Skin of body (tissue), 2 donors: ENCODE measurements around the gene ILDR1. TPM values are rescaled to one million over a fixed set of nuclear protein-coding genes. Genes with fewer than 3 reads are reported as not detected.
"Not testable (repeated sequence)": the region's sequence is repeated elsewhere in the genome, so short reads cannot be mapped to it uniquely, and the experiment has no call there.

Experiments
- DNase-seq: peaks from one replicate; lab custom pipeline; 2025; lab: John Stamatoyannopoulos, UW
- total RNA-seq: library from RNA; depleted of rRNA; stranded (reverse); fragments of >200 nt; gene quantifications from one replicate; pipeline ENCODE4 v1.2.3, GENCODE V29; 2014

The ILDR1 gene
- total RNA-seq, result 0.49 TPM

DNA sequence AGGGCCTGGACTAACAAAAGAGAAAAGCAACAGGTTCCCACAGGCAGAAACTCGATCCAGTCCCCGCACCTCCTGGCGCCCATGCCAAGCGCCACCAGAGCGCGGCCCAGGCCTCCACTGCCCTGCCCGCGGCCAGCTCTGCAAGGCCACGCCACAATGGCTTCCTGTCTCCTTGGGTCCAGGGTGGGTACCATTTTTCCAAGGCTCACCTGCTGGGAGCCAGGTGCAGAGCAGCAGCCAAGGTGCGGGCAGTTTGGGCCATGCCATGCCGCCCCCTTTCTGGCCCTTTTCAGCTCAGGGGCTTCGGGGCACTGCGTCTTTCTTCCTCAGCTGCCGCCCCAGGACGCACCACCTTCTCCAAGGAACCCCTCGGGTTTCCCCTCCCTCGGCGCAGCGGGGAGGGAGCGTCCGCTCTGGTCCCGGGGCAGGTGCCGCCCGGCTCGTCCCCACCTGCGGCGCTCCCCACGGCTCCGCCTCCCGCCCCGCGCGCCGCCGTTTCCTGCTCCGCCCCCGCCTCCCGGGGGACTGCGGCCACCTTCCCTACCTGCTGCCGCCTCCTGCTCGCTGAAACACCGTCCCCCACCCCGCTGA is at the start of gene ILDR1:
TSS of gene ILDR1 (minus strand) at position 437 of the 591 bp plus-strand sequence. CDS start at position 267, 170 bp downstream.
- DNase-seq, result no peak

DNA sequence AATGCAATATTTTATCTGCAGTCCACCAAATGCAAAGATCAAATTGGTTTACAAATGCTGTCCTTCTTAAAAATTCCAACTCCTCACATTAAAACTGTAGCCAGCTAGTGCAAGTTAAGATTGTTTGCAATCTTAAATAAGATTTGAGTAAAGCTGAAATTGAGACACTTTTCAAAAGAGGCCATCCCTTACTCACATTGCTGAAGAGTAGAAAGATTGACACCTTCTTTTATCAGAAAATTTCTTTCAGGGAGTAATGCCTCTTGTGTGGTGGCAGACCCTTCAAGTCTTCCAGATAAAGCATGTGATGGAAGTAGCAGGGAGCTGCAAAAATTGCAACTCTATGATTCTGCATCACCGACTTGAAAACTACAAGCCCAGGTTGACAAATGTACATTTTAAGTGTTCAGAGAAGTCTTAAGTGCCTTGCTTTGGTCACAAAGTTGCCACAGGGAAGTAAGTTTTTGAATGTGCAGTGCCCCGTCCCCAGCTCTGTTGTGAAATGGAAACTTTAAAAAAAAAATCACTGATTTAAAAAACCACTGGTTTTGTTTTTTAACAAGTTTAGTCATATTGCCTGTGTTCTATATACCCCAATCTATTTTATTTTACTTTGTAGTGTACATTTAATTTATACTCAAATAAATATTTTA is 45.7 kb upstream of the ILDR1 start:
- DNase-seq, result no peak

DNA sequence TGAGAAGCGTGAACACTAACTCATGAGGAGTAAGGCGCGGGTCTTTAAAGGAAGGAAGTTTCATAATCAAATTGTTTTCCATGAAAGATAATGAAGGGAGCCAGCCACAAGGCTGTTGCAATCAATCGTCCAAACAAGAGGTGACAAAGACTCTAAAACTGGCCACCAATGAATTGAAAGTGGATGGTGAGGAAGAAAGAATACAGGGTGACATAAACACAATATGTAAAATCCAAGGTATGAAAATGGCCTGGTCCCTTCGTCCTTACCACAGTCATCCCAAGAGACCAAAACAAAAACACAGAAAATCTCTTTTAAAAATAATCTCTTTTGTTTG is 45.1 kb upstream of the ILDR1 start:
- no peak for DNase-seq

DNA sequence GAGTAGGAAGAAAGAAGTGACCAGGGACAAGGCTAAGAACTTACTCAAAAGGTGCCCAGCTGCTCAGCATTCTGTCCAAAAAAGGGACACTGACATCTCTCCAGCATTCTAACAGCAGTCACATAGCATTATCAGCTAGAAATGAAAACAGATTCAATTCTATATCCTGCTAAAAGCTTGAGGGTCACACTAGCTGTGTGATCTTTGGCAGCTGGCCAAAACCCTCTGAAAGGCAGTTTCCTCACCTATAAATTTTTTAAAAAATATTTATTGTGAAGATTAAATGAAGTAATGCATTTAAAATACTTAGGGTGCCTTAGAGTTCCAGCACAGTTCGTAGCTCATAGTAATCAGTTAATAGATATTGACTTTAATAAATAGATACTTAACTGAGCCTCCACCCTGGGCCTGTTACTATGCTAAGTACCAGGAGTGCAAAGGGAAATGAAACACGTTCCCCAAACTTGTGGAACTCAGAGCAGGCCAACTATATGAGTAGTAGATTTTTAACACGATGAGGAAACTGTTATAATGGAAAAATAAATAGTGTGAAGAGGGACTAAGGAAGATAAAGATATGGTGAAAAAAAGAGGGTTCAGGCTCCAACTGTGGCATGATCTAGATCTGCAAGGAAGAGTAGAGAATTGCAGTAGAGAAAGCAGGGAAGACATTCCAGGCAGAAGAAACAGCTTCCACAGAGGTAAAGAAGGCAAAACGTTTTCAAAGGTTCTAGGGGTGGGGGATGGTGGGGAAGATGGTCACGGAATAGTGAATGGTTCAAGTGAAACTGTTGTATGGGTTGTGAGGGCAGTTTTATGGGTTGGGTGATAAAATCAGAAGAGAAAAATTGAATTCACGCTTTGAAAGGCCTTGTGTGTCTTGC is 44.5 kb upstream of the ILDR1 start:
- DNase-seq, result no peak

DNA sequence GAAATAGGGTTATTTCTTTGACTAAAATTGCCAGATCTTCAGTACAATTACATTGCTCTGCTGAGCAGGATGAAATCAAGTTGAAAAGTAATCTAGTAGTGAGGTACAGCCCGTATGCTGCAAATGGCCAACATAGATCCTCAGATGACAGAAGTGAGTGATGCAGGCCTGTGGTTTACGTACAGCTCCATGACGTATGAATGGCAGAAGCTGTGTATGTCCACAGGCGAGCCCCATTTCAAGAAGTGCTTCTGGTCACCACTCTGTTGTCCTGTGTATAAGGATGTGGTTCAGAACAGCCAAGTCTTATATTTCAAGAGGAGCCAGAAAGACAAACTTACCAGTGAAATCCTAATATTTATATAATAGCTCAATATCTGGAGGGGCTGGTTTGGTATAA is 42.3 kb upstream of the ILDR1 start:
- DNase-seq, result no peak

DNA sequence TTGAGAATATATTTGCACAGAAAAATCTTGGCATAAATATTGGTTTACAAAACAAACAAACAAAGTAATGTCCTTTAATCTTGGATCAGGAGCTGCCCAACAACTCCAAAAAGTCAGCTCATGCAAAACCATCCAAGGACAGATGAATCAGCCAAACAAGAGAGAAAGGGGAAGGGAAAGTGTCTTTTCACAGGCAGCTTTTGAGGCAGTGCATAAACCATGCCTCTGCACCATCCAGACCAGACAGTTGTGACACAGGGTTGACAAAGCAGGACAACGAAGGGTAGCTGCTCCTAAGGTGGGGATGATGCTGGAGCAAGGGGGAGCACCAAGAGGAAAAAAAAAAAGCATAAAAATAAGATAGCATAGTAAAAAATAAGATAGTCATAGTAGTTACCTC is 41.9 kb upstream of the ILDR1 start:
- DNase-seq, result no peak

DNA sequence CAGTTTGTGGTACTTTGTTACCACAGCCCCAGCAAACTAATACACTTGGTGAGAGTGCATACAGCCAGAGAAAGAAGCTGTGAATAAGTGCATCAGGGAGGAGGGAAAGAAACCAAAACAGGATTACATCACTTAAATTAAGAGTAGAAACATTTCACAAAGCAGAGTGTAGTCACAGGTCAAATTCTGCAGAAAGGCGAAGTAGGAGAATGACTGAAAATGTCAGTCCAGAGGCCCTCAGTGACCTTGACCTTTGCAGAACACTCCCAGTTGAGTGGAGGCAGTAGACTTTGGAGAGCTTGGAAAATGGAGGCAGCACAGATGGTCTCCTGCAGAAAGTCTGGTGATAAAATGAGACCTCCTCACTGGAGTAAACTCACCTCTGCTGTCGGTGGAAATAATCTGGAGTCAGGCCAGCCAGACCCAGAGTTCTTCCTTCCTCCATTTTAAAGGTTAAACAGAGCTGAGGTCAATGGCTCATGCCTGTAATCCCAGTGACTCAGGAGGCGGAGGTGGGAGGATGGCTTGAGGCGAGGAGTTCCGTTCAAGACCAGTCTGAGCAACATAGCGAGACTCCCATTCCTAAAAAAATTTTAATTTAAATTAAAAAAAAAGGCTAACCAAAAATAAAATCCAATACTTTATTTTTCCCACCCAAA is 38.1 kb upstream of the ILDR1 start:
- no peak for DNase-seq

DNA sequence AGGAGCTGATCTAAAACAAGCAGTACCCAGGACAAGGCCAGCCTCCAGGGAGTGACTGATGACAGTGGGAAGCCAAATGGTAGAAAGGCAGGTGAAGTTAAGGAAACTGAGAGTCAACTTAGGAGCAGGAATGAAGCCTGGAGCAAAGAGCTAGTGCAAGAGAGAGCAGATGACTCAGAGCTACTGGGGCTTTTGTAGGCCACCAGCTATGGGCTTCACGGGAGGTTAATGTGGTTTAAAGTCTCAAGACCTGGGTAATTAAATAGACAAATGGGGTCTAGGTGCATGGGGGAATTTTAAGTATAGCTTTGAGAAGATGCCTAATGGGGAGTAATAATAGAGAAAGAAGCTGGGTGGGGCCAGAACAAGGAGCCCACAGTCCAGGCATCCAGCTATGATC is 36.2 kb upstream of the ILDR1 start:
- no peak for DNase-seq

DNA sequence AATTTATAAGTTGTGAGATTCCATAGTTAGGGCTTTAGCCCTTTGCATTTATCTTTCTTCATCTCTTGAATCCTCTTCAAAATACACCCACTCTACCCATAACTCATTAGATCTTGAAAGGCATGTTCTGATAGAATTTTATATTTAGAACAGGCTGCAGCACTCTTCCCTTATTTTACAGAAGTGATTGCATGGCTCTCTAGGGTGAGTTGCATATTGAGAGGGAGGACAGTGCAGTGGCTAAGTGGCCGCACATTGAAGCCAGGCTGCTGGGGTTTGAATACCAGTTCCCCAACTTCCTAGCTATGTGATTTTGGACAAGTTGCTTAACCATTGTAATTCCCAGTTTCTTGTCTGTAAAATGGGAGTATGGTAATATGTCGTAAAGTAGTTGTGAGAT is 35.6 kb upstream of the ILDR1 start:
- no peak for DNase-seq

DNA sequence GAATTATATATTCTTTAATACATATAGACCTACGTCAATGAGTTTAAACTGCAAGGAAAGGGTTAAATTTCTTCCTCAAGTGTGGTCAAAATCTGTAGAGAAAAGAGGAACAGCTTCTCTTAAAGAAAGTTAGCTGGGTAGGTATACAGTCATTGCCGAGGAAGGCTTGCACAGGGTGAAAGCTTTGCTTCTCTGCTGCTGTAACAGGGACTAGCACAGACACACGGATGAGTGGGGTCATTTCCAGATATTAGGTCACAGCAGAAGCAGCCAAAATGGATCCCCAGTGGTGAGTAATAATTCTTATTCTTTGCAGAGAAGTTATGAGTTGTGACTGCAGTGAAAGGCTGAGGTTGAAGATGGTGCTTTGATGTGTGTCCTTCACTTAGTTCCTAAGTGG is 33.2 kb upstream of the ILDR1 start, which contains the start of gene CD86:
TSS of gene CD86 (plus strand) at position 148 of the 400 bp plus-strand sequence. CDS start at position 276, 128 bp downstream.
- DNase-seq, result no peak

DNA sequence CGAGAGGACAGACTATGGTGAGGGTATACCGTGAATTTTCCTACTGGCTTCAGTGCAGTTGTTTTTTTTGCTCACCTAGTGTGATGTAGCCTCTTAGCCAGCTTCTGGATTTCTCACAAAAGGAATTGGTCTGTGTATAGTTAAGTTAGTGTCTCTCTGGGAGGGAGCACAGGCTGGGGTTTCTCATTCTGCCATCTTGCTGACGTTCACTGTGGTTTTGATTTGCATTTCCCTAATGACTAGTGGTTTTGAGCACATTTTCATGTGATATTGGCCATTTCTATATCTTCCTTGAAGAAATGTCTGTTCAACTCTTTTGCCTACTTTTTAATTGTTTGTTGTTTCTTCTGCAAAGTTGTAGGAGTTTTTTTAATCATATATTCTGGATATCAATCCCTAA is 30.9 kb upstream of the ILDR1 start:
- no peak for DNase-seq

DNA sequence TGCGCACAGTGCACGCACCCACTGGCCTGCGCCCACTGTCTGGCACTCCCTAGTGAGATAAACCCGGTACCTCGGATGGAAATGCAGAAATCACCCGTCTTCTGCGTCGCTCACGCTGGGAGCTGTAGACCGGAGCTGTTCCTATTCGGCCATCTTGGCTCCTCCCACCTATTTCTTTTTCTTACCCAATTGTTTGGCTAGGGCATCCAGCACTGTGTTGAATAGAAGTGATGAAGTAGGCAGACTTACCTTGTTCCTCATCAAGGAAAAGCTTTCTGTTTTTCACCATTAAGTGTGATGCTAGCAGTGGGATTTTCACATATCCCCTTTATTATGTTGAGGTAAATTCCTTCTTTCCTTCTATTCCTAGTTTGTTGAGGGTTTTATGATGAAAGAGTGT is 25.7 kb upstream of the ILDR1 start:
- not testable (repeated sequence) for DNase-seq

DNA sequence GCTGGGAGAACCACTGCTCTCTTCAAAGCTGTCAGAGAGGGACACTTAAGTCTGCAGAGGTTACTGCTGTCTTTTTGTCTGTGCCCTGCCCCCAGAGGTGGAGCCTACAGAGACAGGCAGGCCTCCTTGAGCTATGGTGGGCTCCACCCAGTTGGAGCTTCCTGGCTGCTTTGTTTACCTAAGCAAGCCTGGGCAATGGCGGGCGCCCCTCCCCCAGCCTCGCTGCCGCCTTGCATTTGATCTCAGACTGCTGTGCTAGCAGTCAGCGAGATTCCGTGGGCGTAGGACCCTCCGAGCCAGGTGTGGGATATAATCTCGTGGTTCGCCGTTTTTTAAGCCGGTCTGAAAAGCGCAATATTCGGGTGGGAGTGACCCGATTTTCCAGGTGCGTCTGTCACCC is 25.2 kb upstream of the ILDR1 start:
- not testable (repeated sequence) for DNase-seq

DNA sequence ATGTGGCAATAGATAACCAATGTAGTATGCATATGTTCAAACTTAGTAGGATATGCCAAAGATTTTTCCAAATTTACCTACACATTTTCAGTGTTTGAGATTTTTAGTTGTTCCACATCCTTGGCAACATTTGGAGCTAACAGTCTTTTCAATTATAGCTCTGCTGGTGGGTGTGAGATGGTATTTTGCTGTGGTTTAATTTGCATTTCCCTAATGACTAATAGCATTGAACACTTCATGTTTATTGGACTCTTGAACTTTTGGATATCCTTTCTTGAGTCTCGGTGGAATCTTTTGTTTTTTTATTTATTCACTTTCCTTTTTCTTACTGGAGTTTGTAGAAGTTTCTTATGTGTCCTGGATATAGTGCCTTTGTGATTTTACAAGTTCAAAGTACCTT is 11.0 kb upstream of the ILDR1 start:
- DNase-seq, result no peak

DNA sequence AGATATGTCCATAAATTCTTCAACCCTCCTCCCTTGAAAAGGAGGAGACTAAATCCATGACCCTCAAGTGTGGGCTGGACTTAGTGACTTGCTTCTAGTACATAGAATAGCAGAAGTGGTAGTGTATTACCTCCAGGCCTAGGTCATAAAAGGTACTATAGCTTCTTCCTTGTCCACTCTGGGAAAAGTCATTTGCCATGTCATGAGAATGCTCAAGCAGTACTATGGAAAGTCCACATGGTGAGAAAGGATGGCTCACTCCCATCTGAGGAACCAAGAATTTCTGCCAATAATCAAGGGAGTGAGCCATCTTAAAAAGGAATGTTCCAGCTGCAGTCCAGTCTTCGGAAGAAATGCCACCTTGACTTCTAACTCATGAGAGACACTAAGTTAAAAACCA is 10.5 kb upstream of the ILDR1 start:
- no peak for DNase-seq

DNA sequence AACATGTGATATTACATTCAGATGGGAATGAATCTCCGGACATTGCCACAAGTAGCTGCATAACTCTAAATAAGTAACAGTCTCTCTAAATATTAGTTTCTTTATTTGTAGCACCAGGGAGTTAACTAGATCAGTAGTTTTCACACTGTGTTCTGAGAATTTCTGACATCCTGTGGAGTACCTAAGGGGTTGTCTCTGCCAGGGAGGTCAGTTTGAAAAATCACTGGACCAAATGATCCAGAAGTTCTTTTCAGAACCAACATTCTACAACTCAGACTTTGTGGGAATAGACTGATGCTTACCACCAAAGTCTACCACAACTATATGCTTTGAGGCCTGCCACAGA is 9.0 kb upstream of the ILDR1 start:
- DNase-seq, result no peak

DNA sequence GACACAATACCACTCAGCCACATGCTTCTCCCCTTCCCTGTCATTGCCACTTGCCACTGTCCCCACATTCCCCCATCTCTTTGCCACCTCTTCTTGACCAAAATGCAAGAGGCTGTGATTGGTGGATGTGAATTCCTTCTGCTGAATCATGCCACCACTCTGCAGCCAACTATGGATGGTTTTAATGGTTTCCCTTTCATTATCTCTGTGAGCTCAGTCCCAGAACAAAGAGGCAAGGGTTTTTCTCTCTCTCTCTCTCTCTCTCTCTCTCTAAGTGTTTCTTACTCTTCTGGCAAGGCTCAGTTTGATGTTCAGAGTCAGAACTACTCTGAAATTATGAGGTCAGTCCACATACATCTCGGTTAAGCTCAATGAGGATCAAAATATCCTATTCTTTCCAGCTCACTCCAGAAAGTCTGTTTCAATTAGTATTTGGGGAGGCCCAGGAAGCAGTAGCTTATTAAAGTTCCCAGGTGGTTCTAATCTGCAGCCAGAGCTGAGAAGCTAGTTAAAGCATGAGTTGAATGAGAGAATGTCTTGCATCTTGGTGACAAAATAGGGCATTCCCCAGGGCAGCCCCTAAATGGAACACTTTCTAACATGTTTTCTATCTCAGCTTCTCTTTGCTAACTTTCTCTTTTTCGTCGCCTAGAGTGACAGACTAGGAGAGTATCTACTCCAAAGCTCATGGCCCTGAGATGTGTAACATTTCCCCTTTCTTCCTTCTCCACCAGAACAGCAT is 8.5 kb upstream of the ILDR1 start:
- no peak for DNase-seq

DNA sequence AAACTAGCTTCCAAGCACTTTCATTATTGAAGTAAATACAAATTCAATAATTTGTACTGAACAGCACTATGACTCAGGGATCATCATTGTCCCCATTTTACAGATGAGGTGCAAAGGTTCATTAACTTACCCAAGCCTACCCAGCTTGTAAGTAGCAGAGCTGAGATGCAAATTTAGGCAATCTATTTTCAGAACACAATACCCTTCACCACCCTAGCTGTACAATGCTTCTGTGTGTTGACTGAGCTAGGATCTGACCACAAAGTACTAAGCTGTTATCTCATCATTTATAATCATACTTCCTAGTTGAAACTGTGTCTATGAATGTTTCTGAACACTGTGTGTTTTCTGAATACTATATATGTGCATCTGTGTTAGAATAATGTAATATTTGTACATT is 3.2 kb upstream of the ILDR1 start:
- DNase-seq, result no peak

DNA sequence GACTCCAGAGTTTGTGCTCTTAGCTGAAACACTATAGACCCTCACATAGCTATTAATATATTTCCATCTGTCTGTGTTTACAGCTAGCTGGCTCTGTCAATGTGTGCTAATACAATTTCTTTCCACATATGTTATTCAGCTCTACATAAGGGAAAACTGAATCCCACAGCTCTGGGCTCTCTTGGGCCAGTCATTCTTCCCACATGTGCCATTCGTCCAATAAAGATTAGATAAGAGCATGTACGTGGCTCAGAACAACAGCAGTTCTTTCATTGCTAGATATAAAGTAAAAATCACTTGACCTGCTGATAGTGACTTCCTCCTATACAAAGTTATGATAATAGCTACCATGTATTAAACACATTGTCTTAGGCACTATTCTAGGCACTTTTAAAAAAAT is 2.8 kb upstream of the ILDR1 start:
- no peak for DNase-seq

DNA sequence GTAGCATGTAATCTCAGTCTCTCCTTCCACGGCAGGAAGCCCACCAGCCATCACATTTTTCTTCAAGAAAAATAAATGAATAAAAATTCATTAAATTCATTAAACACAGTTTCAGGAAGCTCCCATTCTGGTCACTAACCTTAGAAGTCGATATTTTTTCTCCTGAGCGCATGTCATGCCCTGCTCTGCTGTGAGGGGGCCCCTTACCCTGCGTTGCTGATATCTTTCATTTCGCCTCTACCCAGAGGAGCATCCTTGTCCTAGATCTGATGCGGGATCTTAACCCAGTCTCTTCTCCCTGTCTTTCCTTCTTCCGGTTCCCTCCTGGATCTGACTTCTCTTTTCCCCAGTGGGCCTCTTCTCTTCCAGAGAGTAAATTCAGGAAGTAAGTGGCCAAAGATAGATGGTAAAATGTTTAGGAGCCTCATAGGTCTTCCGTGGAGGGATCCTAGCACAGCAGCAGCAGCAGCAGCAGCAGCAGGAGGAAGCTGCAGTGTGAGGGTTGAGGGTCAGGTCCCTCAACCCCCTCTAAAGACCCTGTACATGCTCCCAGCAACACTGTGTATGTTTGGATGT is 1.4 kb upstream of the ILDR1 start:
- DNase-seq, result no peak

DNA sequence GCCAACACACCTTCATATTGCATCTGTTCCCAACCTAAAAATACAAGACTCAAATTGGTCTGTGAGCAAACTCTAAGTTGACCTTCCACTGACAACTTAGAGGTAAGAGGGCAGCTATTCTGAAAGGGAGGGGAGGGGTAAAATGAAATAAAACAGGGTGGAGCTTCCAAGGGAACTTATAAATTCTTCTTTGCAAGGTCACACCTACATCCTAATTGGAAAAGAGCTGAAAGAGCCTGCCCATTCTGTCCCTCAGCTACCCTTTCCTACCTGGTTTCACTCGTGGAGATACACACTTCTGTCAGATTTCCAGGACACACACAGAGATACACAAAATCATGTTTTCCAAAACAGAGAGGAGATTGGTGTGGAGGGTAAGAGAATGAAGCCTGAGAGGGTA is 1.0 kb downstream of the ILDR1 start:
- DNase-seq, result no peak
